HepG2 (cell line): ENCODE measurements around the gene TNIP1. TPM values are rescaled to one million over a fixed set of nuclear protein-coding genes. Genes with fewer than 3 reads are reported as not detected.

ENCODE experiments used
- ATAC-seq: fragments of 200-7000 bp; cut with Tn5 transposase; 3 replicates; pipeline ENCODE4 v1.9.1; 2020; ENCODE audit warnings: mild to moderate bottlenecking, moderate library complexity
- BruUV-seq: library from RNA; stranded (reverse); fragments of 400-500 nt; replicated peaks from 2 replicates; lab custom pipeline; 2021; lab: Mats Ljungman, UMichigan
- CTCF ChIA-PET: fragments of 300-600 bp; formaldehyde crosslinking; extraction: SDS; loops from one replicate; lab custom pipeline; 2021; ENCODE audit warnings: low total read pairs, inconsistent platforms, low intra/inter-chr PET ratio; lab: Yijun Ruan, JAX
- POLR2A ChIA-PET: fragments of 350-600 bp; sonication (Branson Sonifier 250); formaldehyde crosslinking; loops from one replicate; lab custom pipeline; 2020; ENCODE audit warnings: antibody characterized with exemption, inconsistent platforms; lab: Yijun Ruan, JAX
- DNase-seq: peaks from one replicate; pipeline ENCODE4 v3.0.0-alpha.2; 2015; ENCODE audit warnings: low spot score
- FAIRE-seq: peaks from 3 replicates; lab custom pipeline; 2011; peaks lifted over from hg19 to GRCh38; lab: Jason Lieb, UNC
- H2AFZ ChIP-seq: one replicate; pipeline ENCODE4 v1.6.1; 2011; ENCODE audit warnings: low read length, inconsistent platforms
- H3K27ac ChIP-seq: fragments of 300-600 bp; 3 replicates; pipeline ENCODE4 v1.8.0; 2011; ENCODE audit warnings: mixed run types, mild to moderate bottlenecking, mixed read lengths, low read length, inconsistent platforms; ENCODE audit not compliant: insufficient read depth; ENCODE audit errors: extremely low read length
- H3K27me3 ChIP-seq, 2 experiments: fragments of 200-600 bp in 1 of 2; 2 replicates in 1 of 2; 3 replicates in 1 of 2; pipeline versions ENCODE4 v1.6.0 to v1.8.0; 2011; ENCODE audit warnings: low read length in 2 of 2, mild to moderate bottlenecking in 2 of 2, moderate library complexity in 2 of 2, inconsistent platforms in 1 of 2; ENCODE audit not compliant: insufficient read depth in 2 of 2, control insufficient read depth in 1 of 2
- H3K36me3 ChIP-seq, 2 experiments: fragments of 200-600 bp in 1 of 2; replicated peaks in 1 of 2; 2 replicates in 1 of 2; 3 replicates in 1 of 2; pipeline versions ENCODE4 v1.5.1 to v1.8.0; 2011; ENCODE audit warnings: low read length in 2 of 2, inconsistent platforms in 1 of 2; ENCODE audit not compliant: insufficient read depth in 2 of 2, control insufficient read depth in 1 of 2
- H3K4me1 ChIP-seq: 2 replicates; pipeline ENCODE4 v1.5.1; 2012; ENCODE audit warnings: low read length, inconsistent platforms; ENCODE audit not compliant: insufficient read depth
- H3K4me2 ChIP-seq: 2 replicates; pipeline ENCODE4 v1.6.0; 2011; ENCODE audit warnings: low read depth, low read length, inconsistent platforms
- H3K4me3 ChIP-seq, 3 experiments: fragments of 200-600 bp in 1 of 3; sonication (generic), shearing (Covaris generic) in 1 of 3; replicated peaks in 1 of 3; 2 replicates each; pipeline ENCODE4 v1.5.1; 2011 to 2016; ENCODE audit warnings: low read length in 3 of 3, inconsistent platforms in 2 of 3, low read depth in 2 of 3, mild to moderate bottlenecking in 2 of 3, control low read depth in 1 of 3, mixed read lengths in 1 of 3; ENCODE audit not compliant: insufficient read depth in 1 of 3
- H3K79me2 ChIP-seq: one replicate; pipeline ENCODE4 v1.6.1; 2011; ENCODE audit warnings: low read length, inconsistent platforms; ENCODE audit not compliant: insufficient read depth
- H3K9ac ChIP-seq: 2 replicates; pipeline ENCODE4 v1.6.0; 2011; ENCODE audit warnings: mild to moderate bottlenecking, low read depth, low read length, inconsistent platforms; ENCODE audit not compliant: insufficient read depth
- H3K9me3 ChIP-seq: 2 replicates; pipeline ENCODE4 v1.5.1; 2012; ENCODE audit warnings: mild to moderate bottlenecking, low read length
- H4K20me1 ChIP-seq: 2 replicates; pipeline ENCODE4 v1.6.0; 2011; ENCODE audit warnings: inconsistent platforms, mild to moderate bottlenecking, low read length, moderate library complexity; ENCODE audit not compliant: insufficient read depth
- ARID4A ChIP-seq: sonication (generic); formaldehyde crosslinking; IDR thresholded peaks from 2 replicates; pipeline ENCODE4 v1.5.0; 2020; ENCODE audit warnings: mild to moderate bottlenecking, missing genetic modification reagents, borderline replicate concordance
- ELF1 ChIP-seq: sonication (generic); formaldehyde crosslinking; IDR thresholded peaks from 2 replicates; pipeline ENCODE4 v1.4.0; 2020; ENCODE audit warnings: missing genetic modification reagents
- EP300 ChIP-seq, 3 experiments: sonication (generic) in 1 of 3; formaldehyde crosslinking in 1 of 3; IDR thresholded peaks; 2 replicates each; pipeline versions ENCODE4 v1.5.1 to v1.6.1; 2011 to 2020; ENCODE audit warnings: low read depth in 2 of 3, low read length in 2 of 3, borderline replicate concordance in 1 of 3, improper control_type of control experiment in 1 of 3, mild to moderate bottlenecking in 1 of 3, missing genetic modification reagents in 1 of 3, moderate library complexity in 1 of 3
- ESRRA ChIP-seq: sonication (generic); formaldehyde crosslinking; IDR thresholded peaks from 2 replicates; pipeline ENCODE4 v1.5.1; 2020; ENCODE audit warnings: mild to moderate bottlenecking, low read depth, missing genetic modification reagents
- HNF4A ChIP-seq: sonication (generic); formaldehyde crosslinking; IDR thresholded peaks from 2 replicates; pipeline ENCODE4 v1.4.0; 2020; ENCODE audit warnings: missing genetic modification reagents
- LCORL ChIP-seq, 2 experiments: fragments of 450-650 bp in 1 of 2; sonication (generic) in 1 of 2; formaldehyde crosslinking in 1 of 2; IDR thresholded peaks; 2 replicates each; pipeline versions ENCODE4 v1.5.0 to v1.6.1; 2017 to 2020; ENCODE audit warnings: antibody characterized with exemption in 1 of 2, missing genetic modification reagents in 1 of 2
- NFRKB ChIP-seq: fragments of 450-650 bp; IDR thresholded peaks from 2 replicates; pipeline ENCODE4 v1.6.1; 2017
- SMC3 ChIP-seq: IDR thresholded peaks from 2 replicates; pipeline ENCODE4 v1.6.1; 2011; ENCODE audit warnings: low read length, improper control_type of control experiment
- ZFP36L2 ChIP-seq: sonication (generic); formaldehyde crosslinking; IDR thresholded peaks from 2 replicates; pipeline ENCODE4 v1.4.0; 2020; ENCODE audit warnings: missing genetic modification reagents
- ZNF12 ChIP-seq: sonication (generic); formaldehyde crosslinking; IDR thresholded peaks from 2 replicates; pipeline ENCODE4 v1.5.0; 2020; ENCODE audit warnings: missing genetic modification reagents
- ZNF614 ChIP-seq: IDR thresholded peaks from 2 replicates; pipeline ENCODE4 v1.6.1; 2018; ENCODE audit warnings: missing biosample characterization, missing genetic modification reagents, inconsistent platforms, borderline replicate concordance
- ZSCAN20 ChIP-seq: sonication (generic); formaldehyde crosslinking; IDR thresholded peaks from 2 replicates; pipeline ENCODE4 v1.4.0; 2020; ENCODE audit warnings: missing genetic modification reagents, mild to moderate bottlenecking, borderline replicate concordance
- WGBS: methylation state at CpG from one replicate; pipeline ENCODE4 v1.1.6; 2017; ENCODE audit warnings: low lambda C conversion rate; 5-methylcytosine and 5-hydroxymethylcytosine counted together
- in situ Hi-C: cut with HindIII; loops from 2 replicates; pipeline ENCODE4 v1.10.0; 2017; ENCODE audit warnings: low pct_unique_long_range_greater_than_20kb; ENCODE audit not compliant: extremely low pct_ligation_motif_present
- intact Hi-C: fragments of 100-400 bp; cut with micrococcal nuclease; formaldehyde crosslinking; loops from one replicate; pipeline ENCODE4 v1.10.0; 2022; ENCODE audit not compliant: unreplicated experiment
- polyA plus RNA-seq, 8 experiments: library from polyadenylated mRNA; depleted of rRNA in 3 of 8; stranded (reverse) in 7 of 8; unstranded in 1 of 8; fragments of >200 nt; fragmentation: Illumina TruSeq in 4 of 8; extraction: Trizol in 4 of 8; gene quantifications; 2 replicates each; pipeline versions ENCODE4 v1.2.1 to v1.2.3, GENCODE V29; 2011 to 2016; ENCODE audit warnings: low read depth in 4 of 8, missing spikeins in 1 of 8, mixed read lengths in 1 of 8; ENCODE audit not compliant: insufficient read depth in 1 of 8
- total RNA-seq, 5 experiments: library from RNA; depleted of rRNA; stranded (reverse); fragments of >200 nt; fragmentation: Illumina TruSeq; extraction: Trizol; gene quantifications; 2 replicates each; pipeline ENCODE4 v1.2.3, GENCODE V29; 2016; ENCODE audit warnings: low read depth in 1 of 5
- TF ChIP-seq, protein P1 (sequence below): sonication (generic); formaldehyde crosslinking; conservative IDR thresholded peaks from 2 replicates; pipeline ENCODE4 v1.5.0; 2020; ENCODE audit warnings: missing genetic modification reagents
- TF ChIP-seq, protein P2 (sequence below): sonication (generic); formaldehyde crosslinking; IDR thresholded peaks from 2 replicates; pipeline ENCODE4 v1.4.0; 2020; ENCODE audit warnings: mild to moderate bottlenecking, missing genetic modification reagents, borderline replicate concordance

The TNIP1 gene
- total and polyA plus RNA-seq, 2 of the 13 experiments (the other 11 are each of a cell fraction or from before 2014, with no cell fraction given): 26.2 to 45.9 TPM

GRCh38 chr5:151104795-151105194 lies 24.0 kb upstream of the TNIP1 start (continued):
- TF ChIP-seq ARID4A: no peak
- TF ChIP-seq NFRKB: no peak
- TF ChIP-seq ZNF614 (CRISPR knock-in tag): no peak
- TF ChIP-seq LCORL (IDR thresholded peaks at IDR 0.05): no peak
- 0 out of 2 replicates have a peak, but pooled peaks have one; percentile 30 for TF ChIP-seq LCORL (CRISPR knock-in tag; IDR thresholded peaks at IDR 0.05)
- peak in 1 of 2 experiments; percentile 22; a peak in 1 of 4 replicates for TF ChIP-seq EP300 (IDR thresholded peaks at IDR 0.05; ENCODE audit: low read depth in 2 of 2, low read length in 2 of 2)
- no peak for TF ChIP-seq EP300 (CRISPR knock-in tag; IDR thresholded peaks at IDR 0.05; ENCODE audit: borderline replicate concordance)
- peak; percentile 70 for TF ChIP-seq HNF4A
- no peak for TF ChIP-seq ZSCAN20 (CRISPR knock-in tag)
- no peak for TF ChIP-seq ZFP36L2
- peak; percentile 16; the same call in 1 of the 2 replicates for TF ChIP-seq SMC3

DNA sequence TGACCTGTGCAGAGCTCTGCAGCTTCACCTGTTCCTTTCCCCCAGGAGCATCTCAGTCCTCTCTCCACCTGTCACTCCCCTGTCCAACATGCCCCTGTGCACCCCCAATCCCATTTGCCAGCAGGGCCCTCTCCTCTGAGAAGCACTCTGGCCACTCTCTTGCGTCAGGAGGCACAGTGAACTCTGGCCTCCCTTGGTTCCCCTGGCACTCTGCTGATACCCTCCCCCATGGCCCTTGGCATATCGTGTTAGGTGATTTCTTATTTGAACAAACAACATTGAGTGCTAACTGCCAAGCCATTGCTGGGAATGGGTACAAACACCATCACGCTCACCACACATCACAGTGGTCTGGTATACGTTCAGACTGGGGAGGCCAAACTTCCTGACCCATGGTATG lies 20.9 kb upstream of the TNIP1 start:
- CTCF ChIA-PET: no interaction called here
- Histone ChIP-seq H3K4me1 (peaks cover 23% of the 10 kb centered on the region), H3K4me2 (no peak overlapping the region), H3K27ac (no peak overlapping the region), H3K9me3 (no peaks in the 10 kb centered on the region), H3K9ac (no peak overlapping the region), H3K36me3 (peaks cover 4 to 11% of the 10 kb centered on the region in 2 experiments), H4K20me1 (no peaks in the 10 kb centered on the region), H2AFZ (no peak overlapping the region), H3K79me2 (no peaks in the 10 kb centered on the region), H3K27me3 (no peaks in the 10 kb centered on the region), H3K4me3 (no peak overlapping the region)
- intact Hi-C loops: no loop called here
- BruUV-seq: no TSS peak
- WGBS: 98% methylated on average over 3 of the region's 4 CpGs
- in situ Hi-C loops: no loop called here
- POLR2A ChIA-PET: no interaction called here
- no peak for ATAC-seq
- FAIRE-seq: no peak
- no peak for DNase-seq
- no peak for TF ChIP-seq ESRRA
- TF ChIP-seq ZNF12 (CRISPR knock-in tag): no peak
- TF ChIP-seq ELF1 (CRISPR knock-in tag): no peak
- TF ChIP-seq, protein P1, sequence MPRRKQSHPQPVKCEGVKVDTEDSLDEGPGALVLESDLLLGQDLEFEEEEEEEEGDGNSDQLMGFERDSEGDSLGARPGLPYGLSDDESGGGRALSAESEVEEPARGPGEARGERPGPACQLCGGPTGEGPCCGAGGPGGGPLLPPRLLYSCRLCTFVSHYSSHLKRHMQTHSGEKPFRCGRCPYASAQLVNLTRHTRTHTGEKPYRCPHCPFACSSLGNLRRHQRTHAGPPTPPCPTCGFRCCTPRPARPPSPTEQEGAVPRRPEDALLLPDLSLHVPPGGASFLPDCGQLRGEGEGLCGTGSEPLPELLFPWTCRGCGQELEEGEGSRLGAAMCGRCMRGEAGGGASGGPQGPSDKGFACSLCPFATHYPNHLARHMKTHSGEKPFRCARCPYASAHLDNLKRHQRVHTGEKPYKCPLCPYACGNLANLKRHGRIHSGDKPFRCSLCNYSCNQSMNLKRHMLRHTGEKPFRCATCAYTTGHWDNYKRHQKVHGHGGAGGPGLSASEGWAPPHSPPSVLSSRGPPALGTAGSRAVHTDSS (CRISPR knock-in tag): no peak
- TF ChIP-seq, protein P2, sequence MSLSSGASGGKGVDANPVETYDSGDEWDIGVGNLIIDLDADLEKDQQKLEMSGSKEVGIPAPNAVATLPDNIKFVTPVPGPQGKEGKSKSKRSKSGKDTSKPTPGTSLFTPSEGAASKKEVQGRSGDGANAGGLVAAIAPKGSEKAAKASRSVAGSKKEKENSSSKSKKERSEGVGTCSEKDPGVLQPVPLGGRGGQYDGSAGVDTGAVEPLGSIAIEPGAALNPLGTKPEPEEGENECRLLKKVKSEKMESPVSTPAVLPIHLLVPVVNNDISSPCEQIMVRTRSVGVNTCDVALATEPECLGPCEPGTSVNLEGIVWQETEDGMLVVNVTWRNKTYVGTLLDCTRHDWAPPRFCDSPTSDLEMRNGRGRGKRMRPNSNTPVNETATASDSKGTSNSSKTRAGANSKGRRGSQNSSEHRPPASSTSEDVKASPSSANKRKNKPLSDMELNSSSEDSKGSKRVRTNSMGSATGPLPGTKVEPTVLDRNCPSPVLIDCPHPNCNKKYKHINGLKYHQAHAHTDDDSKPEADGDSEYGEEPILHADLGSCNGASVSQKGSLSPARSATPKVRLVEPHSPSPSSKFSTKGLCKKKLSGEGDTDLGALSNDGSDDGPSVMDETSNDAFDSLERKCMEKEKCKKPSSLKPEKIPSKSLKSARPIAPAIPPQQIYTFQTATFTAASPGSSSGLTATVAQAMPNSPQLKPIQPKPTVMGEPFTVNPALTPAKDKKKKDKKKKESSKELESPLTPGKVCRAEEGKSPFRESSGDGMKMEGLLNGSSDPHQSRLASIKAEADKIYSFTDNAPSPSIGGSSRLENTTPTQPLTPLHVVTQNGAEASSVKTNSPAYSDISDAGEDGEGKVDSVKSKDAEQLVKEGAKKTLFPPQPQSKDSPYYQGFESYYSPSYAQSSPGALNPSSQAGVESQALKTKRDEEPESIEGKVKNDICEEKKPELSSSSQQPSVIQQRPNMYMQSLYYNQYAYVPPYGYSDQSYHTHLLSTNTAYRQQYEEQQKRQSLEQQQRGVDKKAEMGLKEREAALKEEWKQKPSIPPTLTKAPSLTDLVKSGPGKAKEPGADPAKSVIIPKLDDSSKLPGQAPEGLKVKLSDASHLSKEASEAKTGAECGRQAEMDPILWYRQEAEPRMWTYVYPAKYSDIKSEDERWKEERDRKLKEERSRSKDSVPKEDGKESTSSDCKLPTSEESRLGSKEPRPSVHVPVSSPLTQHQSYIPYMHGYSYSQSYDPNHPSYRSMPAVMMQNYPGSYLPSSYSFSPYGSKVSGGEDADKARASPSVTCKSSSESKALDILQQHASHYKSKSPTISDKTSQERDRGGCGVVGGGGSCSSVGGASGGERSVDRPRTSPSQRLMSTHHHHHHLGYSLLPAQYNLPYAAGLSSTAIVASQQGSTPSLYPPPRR (CRISPR knock-in tag): no peak
